Measurements from ENCODE around the gene SLC35D1.

SLC35D1 gene

DNA sequence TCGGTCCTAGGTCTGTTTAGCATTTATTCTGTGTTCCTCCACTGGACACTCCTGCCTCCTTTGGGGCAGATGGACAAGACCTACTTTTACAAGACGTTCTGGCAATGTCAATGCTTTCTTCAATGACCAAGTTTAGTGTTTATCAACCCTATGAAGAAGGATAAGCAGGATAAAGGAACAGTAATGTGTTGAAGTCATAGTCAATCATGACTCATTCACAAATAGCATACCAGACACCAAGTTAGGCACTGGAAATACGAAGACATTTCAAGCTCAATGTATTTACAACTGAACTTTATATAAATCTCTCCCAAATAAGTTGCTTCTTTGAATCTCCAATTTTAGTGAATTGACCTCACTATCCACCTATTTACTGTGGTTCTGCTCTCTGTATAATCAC lies 4.8 kb upstream of the SLC35D1 start:
- no peak for ATAC-seq
- TF ChIP-seq, protein P1, sequence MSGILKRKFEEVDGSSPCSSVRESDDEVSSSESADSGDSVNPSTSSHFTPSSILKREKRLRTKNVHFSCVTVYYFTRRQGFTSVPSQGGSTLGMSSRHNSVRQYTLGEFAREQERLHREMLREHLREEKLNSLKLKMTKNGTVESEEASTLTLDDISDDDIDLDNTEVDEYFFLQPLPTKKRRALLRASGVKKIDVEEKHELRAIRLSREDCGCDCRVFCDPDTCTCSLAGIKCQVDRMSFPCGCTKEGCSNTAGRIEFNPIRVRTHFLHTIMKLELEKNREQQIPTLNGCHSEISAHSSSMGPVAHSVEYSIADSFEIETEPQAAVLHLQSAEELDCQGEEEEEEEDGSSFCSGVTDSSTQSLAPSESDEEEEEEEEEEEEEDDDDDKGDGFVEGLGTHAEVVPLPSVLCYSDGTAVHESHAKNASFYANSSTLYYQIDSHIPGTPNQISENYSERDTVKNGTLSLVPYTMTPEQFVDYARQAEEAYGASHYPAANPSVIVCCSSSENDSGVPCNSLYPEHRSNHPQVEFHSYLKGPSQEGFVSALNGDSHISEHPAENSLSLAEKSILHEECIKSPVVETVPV (CRISPR knock-in tag; IDR thresholded peaks at IDR 0.05), result no peak
- TF ChIP-seq PPARA (CRISPR knock-in tag; IDR thresholded peaks at IDR 0.05; ENCODE audit: borderline replicate concordance), result no peak
- TF ChIP-seq ZC3H10 (CRISPR knock-in tag; IDR thresholded peaks at IDR 0.05), result no peak

DNA sequence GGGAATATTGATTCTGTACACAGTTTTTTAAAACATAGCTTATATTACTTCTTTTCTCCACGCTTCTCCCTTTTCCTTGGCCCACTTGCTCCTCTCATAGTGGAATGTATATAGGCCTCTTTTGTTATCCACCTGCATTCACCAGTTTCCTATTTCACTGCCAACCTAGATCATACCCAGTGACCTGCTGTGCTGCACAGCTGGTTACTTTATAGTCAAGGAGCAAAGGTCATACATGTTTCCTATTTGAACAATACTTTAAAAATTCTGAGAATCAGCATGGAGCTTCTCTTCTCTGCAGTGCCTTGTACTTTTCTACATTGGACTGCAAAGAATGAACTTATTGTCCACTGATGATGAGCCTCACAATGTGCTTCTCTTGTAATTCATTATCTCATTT lies 4.3 kb upstream of the SLC35D1 start:
- ATAC-seq, result no peak
- TF ChIP-seq RARB (CRISPR knock-in tag; IDR thresholded peaks at IDR 0.05), result no peak
- TF ChIP-seq, protein P2, sequence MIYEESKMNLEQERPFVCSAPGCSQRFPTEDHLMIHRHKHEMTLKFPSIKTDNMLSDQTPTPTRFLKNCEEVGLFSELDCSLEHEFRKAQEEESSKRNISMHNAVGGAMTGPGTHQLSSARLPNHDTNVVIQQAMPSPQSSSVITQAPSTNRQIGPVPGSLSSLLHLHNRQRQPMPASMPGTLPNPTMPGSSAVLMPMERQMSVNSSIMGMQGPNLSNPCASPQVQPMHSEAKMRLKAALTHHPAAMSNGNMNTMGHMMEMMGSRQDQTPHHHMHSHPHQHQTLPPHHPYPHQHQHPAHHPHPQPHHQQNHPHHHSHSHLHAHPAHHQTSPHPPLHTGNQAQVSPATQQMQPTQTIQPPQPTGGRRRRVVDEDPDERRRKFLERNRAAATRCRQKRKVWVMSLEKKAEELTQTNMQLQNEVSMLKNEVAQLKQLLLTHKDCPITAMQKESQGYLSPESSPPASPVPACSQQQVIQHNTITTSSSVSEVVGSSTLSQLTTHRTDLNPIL (CRISPR knock-in tag; IDR thresholded peaks at IDR 0.05; ENCODE audit: low read depth), result no peak
- TF ChIP-seq BACH2 (CRISPR knock-in tag; IDR thresholded peaks at IDR 0.05; ENCODE audit: borderline replicate concordance), result no peak
- no peak for TF ChIP-seq SNAI2 (CRISPR knock-in tag; IDR thresholded peaks at IDR 0.05)
- TF ChIP-seq, protein P3, sequence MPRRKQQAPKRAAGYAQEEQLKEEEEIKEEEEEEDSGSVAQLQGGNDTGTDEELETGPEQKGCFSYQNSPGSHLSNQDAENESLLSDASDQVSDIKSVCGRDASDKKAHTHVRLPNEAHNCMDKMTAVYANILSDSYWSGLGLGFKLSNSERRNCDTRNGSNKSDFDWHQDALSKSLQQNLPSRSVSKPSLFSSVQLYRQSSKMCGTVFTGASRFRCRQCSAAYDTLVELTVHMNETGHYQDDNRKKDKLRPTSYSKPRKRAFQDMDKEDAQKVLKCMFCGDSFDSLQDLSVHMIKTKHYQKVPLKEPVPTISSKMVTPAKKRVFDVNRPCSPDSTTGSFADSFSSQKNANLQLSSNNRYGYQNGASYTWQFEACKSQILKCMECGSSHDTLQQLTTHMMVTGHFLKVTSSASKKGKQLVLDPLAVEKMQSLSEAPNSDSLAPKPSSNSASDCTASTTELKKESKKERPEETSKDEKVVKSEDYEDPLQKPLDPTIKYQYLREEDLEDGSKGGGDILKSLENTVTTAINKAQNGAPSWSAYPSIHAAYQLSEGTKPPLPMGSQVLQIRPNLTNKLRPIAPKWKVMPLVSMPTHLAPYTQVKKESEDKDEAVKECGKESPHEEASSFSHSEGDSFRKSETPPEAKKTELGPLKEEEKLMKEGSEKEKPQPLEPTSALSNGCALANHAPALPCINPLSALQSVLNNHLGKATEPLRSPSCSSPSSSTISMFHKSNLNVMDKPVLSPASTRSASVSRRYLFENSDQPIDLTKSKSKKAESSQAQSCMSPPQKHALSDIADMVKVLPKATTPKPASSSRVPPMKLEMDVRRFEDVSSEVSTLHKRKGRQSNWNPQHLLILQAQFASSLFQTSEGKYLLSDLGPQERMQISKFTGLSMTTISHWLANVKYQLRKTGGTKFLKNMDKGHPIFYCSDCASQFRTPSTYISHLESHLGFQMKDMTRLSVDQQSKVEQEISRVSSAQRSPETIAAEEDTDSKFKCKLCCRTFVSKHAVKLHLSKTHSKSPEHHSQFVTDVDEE (CRISPR knock-in tag; IDR thresholded peaks at IDR 0.05), result no peak
- TF ChIP-seq ZFP3 (CRISPR knock-in tag; IDR thresholded peaks at IDR 0.05), result no peak
- TF ChIP-seq ZFP30 (CRISPR knock-in tag; IDR thresholded peaks at IDR 0.05), result no peak
- no peak for TF ChIP-seq CSDC2 (CRISPR knock-in tag; IDR thresholded peaks at IDR 0.05)
- TF ChIP-seq ZNF8 (CRISPR knock-in tag; IDR thresholded peaks at IDR 0.05), result no peak
- TF ChIP-seq ZNF70 (CRISPR knock-in tag; IDR thresholded peaks at IDR 0.05), result no peak
- TF ChIP-seq TOX (CRISPR knock-in tag; IDR thresholded peaks at IDR 0.05; ENCODE audit: borderline replicate concordance), result no peak

DNA sequence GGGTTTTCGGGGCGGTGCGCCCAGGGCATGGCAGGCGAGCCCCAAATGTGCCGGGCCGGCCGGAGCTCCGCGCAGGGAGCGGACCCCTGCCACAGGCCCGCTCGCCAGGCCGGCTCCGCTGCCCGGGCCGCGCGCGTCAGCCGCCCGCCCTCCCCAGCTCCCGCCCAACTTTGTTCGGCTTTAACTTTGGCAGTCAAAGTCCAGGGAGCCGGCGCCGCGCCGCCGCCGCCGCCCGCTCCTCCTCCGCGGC lies 488 bp downstream of the SLC35D1 start:
- TF ChIP-seq, protein P2 (CRISPR knock-in tag; IDR thresholded peaks at IDR 0.05; ENCODE audit: low read depth), result no peak
- TF ChIP-seq, protein P3 (CRISPR knock-in tag; IDR thresholded peaks at IDR 0.05), result no peak
- TF ChIP-seq SNAI2 (CRISPR knock-in tag; IDR thresholded peaks at IDR 0.05) (no peak), TOX (CRISPR knock-in tag; IDR thresholded peaks at IDR 0.05; ENCODE audit: borderline replicate concordance) (no peak), PPARA (CRISPR knock-in tag; IDR thresholded peaks at IDR 0.05; ENCODE audit: borderline replicate concordance) (no peak), ISL1 (CRISPR knock-in tag; IDR thresholded peaks at IDR 0.05) (no peak), ZFP30 (CRISPR knock-in tag; IDR thresholded peaks at IDR 0.05) (no peak), CSDC2 (CRISPR knock-in tag; IDR thresholded peaks at IDR 0.05) (no peak)
- TF ChIP-seq, protein P1 (CRISPR knock-in tag; IDR thresholded peaks at IDR 0.05), result no peak
- peak; percentile 72 for ATAC-seq

Measured in SK-N-SH treated with all-trans-retinoic acid at 6 μM for 48 hours (cell line).